ENCODE results near the gene CTTN.

CTTN gene

DNA sequence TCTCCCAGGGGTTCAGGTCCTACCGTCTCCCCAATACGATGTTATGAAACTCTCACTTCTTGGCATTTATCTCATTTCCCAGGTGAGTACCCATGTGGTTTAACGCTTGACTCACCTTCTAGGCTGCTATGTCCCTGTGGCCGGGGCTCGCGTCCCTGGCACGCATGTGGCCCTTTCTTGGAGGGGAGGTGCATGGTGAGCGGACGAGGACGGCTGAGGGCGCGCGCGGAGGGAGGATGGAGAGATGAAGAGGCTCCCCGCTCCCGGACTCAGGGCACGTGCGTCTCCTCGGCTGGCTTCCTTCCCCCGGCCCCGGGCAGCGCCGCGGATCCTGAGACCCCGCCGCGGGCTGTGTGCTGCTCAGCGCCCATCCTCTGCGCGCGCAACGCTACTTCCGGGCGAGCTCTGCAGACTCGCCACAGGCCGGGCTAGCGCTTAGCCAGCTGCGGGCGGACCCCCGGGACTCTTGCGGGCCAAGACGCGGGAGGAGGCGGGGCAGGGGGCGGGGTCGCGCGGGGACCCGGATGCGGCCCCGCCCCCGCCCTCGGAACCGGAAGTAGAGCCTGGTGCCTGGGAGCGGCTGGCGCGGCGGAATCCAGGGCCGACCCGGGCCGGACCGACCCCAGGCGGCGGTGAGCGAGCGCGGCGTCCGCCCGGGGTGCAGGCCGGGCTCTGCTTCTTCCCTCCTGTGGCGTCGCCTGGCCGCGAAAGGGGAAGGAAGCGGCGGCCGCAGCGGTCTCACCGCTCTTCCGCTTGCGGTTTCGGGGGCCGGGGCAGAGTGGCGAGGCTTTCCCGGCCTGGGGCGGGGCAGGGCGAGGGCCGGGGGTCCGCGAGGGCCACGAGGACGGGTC, at the start of gene CTTN:
Gene CTTN (plus strand): TSS at position 547 of the 851 bp plus-strand sequence. CDS start 8,769 bp downstream, outside the sequence.
- DNase-seq, result peak; percentile 88

DNA sequence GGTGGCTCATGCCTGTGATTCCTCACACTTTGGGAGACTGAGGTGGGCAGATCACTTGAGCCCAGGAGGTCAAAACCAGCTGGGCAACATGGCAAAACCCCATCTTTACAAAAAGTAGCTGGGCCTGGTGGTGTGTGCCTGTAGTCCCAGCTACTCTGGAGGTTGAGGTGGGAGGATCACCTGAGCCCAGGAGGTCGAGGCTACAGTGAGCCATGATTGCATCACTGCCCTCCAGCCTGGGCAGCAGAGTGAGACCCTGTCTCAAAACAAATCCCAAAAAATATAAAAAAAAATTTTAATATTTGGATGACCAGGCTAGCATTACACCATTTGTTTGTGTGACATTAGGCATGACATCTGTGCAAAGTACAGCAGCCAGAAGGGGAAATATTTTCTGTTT, 49.7 kb upstream of the CTTN start:
- DNase-seq, result no peak

DNA sequence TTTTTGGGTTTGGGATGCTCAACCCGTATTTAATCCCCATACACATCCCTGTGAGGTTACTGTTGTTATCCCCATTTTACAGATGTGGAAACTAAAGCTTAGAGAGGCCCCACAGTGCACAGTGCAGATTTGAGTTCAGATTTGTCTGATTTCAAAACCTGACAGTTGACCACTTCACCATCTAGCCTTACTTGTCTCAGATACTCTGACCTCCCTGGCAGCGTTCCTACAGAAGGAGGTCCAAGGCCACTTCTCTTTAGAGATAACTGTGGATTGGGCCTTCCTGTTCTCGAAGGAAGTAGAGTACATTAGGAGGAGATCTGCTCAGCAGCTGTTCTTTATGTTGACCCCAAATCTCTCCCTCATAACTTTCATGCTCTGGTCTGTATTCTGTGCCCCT, 46.7 kb upstream of the CTTN start:
- no peak for DNase-seq

DNA sequence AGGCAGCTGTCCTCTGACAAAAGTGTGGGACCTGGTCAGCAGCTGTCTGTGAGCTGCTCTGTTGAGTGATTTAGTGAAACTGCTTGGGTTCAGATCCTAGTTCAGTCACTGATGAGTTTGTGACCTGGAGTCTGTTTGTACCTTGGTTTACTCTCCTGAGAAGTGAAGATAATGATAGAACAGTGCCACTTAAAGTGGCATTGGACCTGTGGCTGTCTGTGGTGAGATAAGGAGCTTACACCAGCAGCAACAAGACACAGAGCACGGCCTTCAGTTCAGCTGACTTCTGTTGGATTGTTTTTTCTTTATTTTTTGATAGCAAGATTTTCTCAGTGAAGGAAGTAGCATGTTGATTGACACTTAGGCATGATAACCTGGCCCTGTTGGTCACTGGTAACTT, 46.2 kb upstream of the CTTN start:
- no peak for DNase-seq

DNA sequence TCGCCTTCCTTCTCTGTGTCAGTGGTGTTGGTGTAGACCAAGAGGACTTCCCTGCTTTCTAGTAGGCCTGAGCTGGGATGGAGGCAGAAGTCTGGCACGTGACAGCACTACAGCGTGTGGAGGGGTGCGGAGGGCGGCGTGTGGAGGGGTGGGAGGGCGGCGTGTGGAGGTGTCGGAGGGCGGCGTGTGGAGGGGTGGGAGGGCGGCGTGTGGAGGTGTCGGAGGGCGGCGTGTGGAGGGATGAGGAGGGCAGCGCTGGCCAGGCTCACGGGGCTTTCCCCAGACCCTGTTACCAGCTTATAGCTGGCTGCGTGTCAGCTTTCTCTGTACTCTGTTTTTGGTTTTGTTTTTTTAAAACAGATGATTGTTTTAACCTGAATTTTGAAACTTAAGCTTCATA, 45.7 kb upstream of the CTTN start:
- no peak for DNase-seq

DNA sequence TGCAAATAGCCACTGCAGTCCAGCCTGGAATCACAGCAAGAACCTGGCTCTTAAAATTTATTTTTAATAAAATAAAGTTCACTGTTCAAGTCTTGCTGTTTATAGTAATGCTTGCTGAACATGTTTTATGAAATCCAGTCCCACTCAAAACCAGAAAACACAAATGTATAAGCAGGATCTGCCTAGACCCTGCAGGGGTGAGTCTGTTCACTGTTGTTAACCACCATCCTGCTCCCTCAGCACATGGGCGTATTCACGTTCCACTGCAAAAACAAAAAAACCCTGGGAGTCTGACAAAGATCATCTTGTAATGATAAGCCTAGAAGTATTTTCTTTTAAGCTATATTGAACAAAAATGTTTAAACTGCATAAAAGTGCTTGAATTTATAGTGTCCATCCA, 45.0 kb upstream of the CTTN start:
- DNase-seq, result no peak

DNA sequence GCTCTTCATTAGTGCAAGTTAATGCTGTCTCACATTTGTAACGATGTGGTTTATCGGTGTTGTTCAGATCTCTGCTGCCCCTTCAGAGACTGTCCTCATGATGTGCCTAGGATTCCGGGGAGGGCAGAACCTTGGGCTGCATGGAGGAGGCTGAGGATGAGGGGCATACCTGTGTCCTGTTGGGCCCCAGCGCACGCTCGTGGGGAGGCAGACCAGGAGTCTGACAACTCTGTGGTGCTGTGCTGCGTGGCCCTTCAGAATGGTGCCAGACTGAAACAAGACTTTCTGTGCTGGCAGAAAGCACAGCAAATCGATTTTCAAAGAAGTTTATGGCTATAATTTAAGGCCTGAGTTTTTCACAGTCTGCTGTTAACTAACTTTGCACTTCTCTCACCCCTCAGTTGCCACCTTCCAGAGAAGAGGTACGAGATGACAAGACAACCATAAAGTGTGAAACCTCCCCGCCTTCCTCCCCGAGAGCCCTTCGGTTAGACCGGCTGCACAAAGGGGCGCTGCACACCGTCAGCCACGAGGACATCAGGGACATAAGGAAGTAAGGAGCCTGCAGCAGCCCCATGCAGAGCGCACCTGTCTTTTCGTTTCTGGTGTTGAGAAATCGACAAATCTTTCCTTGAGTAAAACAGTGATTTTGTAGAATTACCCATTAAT, 44.3 kb upstream of the CTTN start:
- DNase-seq, result no peak

DNA sequence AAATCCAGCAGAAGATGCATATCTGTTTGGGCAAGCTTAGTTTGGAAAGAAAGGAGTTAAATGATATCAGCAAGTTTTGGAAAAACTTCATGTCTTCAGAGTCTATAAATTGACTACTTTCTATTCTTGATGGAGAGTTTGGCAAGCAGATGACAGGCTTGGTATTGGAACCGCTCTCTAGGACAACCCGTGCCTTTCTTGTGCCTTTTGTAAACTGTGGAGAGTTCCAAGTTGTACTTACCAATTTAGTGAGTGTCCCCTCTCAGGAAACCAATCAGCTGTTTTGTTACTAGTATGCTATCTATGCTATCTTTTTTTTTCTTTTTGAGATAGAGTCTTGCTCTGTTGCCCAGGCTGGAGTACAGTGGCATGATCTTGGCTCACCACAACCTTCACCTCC, 43.7 kb upstream of the CTTN start:
- DNase-seq, result no peak

DNA sequence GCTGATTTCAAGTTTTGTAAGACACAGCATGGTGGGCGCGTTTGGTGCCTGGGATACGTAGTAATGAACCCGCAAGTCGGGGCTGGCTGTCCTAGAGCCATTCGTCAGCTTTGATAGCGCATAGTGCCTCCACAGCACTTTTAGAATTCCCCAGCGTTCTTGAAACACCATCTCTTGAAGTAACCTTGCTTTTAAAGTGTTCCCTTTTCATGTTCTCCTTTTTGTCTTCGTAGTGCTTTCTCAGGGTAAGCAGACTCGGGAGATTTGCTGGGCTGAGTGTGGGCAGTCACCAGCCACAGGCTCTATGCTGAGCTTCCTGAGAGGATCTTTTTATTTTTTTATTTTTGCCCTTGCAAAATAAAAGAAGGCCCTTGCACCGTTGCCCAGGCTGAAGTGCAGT, 39.6 kb upstream of the CTTN start:
- no peak for DNase-seq

DNA sequence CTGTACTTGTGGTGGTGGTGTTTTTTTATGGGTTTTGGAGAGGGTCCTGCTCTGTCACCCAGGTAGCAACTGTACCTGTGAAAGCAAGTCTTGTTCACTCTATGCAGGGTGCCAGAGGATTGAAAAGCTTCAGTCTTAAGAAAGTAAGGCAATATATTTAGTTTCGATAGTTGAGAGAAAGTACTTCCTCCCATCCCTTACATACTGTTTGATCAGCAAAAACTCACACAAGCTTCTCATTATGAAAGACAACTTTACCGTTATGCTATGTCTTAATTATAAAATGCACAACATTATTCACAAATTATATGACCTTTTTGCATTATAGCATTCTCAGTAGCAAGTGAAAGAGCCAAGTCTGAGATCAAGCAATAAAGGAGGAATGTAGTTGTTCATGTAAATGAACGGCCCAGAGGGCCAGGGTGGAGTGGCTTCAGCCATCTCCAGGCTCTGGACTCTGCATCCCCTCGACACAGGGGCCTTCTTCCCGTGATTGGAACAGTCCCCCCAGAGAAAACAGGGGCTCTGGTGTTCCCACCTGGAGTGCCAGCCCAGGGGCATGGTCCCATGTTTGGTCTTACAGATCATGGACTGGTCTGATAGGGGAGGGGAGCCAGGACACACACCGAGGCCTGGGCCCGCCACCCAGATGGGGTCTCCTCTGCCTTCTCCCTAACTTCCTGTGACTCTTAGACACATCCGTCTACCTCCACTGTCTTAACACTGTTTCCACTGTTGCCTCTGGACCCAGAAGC, 38.7 kb upstream of the CTTN start:
- no peak for DNase-seq

DNA sequence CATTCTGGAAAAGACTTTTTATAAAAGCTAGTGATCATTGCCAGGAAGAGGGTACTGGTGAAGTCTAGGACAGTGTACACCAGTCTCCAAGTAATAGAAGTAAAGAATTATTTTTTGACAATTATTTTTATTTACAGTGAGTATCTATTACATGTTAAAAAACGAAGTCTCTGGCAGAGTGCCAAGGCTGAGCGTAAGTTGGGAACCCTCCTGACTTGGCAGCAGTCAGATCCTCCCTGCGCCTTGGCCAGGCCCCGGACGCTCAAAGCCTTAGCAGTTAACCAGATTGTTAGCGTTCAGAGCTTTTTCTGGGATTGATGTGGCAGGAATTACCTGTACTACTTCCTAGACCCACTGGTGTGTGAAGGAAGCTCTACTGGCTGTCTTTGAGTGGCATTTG, 38.1 kb upstream of the CTTN start:
- DNase-seq, result no peak

DNA sequence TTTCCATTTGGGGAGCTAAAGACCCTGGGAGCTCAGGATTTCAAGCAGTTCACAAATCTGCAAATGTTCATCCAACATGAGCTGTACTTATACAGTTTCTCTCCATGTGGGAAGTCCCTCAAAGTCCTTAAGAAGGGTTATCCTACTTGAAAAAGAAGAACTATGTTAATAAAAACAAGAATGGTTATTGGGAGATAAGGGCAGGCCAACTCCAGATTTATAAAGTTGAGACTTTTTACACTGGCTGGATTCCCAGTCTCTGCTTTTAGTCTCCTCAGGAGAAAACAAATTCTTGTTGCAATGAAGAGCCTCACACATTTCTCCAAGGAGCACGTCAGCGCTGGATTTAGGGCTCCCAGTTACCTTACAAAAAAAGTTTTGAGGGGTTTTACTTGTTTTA, 34.2 kb upstream of the CTTN start:
- no peak for DNase-seq

DNA sequence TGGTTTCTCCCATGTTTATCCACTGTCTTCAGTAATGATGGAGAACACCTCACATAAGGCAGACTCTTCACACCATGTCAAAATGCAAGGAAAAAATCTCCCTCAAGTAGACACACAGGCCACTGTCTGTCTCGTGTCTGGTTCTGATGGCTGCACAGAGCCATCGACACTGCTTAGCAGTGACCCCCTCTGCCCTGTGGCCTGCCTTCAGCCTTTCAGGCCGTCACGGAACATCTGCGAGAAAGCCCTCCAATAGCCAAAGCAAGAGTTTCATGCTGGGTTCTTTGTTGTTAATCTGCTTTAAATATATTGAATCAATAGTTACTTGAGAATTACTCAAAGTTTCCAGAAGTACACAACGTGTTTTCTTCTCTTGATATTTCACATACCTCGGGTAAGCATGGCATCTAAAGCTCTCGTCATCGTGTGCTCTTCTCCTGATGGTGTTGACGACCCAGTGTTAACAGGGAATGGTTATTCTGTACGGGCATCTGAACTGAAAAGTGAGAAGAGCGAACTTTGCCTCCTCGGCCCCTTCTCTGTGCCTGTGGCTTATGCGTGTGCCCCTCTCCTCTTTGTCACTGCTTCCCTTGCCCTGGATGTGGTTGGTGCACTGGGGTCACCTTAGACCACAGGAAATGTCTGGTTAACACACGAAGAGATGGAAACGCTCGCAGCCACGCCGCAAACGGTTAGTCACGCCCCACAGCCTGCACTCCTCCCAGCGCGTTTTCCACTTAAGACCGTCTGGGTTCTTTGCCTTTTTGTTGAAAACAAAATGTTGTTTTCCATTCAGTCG, 33.4 kb upstream of the CTTN start:
- peak; percentile 86 for DNase-seq

DNA sequence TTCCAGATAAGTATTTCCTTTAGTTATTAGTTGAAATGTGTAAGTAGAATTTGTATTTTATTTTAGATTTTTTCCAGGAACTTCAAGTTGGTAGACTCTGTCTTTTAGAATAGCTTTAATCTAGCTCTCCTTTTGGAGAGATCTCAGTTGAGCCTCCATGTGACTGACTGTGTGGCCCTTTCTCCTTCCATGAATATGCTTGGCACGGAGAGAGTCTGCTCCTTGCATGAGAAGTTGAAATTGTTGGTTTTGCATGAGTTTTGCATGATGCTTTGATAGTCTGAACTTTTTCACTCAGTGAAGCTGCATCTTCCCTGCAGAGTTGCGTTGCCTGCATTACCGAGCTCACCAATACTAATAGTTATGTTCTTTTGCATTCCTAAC, 32.8 kb upstream of the CTTN start:
- peak; percentile 38 for DNase-seq

DNA sequence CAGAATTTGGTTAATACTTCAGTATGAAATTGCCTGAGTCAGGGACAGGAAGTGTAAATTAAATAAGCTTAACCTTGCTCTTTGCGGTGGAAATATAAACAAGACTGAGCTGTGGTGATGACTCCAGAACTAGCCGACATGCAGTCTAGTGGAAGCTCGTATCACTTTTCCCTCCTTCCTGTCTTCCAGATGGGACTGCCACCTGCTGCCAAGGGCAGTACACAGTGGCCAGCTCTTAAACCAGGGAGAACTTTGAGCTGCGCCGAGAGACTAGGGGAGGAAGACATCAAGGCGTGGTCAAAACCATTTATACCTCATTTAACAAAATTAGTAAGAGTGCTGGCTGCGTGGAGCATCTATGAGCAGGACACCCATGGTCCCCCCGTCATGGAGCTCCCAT, 31.3 kb upstream of the CTTN start:
- DNase-seq, result peak; percentile 36

DNA sequence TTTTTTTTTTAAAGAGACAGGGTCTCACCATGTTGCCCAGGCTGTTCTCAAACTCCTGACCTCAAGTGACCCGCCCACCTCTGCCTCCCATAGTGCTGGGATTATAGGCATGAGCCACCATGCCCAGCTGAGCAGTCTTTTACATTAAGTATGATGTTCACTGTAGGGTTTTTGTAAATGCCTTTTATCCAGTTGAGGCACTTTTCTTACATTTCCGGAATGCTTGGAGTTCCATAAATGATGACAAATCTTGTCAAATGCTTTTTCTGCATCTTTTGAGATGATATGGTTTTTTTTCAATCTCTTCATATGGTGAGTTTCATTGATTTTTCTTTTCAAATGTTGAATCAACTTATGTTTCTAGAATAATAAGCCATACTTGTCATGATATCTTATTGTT, 29.4 kb upstream of the CTTN start:
- peak; percentile 15 for DNase-seq

DNA sequence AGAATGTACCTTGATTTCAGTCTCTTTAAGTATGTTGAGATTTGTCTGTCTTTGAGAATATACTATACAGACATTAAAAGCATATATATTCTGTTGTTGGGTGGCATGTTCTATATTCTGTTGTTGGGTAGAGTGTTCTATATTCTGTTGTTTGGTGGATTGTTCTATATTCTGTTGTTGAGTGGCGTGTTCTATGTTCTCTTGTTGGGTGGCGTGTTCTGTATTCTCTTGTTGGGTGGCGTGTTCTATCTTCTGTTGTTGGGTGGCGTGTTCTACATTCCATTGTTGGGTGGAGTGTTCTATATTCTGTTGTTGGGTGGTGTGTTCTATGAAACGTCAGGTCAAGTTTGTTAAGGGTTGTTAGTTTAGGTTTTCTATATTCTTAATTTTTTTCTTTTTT, 27.1 kb upstream of the CTTN start:
- DNase-seq, result no peak

DNA sequence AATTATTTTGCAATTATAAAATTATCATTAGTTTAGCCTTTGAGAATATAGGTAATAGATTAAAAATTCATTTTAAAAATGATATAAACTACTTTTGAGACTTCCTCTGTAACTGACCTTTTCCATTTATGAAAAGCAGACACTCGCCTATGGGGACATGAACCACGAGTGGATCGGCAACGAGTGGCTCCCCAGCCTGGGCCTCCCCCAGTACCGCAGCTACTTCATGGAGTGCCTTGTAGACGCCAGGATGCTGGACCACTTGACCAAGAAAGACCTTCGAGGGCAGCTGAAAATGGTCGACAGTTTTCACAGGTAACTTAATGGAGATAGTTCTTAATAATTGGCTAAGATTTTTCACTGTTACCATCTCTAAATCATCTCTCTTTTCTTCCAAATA, 26.3 kb upstream of the CTTN start:
- no peak for DNase-seq

DNA sequence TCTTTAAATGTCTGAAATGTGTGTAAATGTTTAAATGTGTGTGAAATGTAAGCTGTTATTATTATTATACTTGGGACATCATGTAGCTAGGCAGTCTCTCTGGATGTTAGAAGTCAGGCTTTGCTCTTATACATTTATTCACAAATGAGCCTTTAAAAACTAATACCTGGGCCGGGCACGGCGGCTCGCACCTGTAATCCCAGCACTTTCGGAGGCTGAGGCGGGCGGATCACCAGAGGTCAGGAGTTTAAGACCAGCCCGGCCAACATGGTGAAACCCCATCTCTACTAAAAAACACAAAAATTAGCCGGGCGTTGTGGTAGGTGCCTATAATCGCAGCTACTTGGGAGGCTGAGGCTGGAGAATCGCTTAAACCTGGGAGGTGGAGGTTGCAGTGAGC, 21.7 kb upstream of the CTTN start:
- no peak for DNase-seq

DNA sequence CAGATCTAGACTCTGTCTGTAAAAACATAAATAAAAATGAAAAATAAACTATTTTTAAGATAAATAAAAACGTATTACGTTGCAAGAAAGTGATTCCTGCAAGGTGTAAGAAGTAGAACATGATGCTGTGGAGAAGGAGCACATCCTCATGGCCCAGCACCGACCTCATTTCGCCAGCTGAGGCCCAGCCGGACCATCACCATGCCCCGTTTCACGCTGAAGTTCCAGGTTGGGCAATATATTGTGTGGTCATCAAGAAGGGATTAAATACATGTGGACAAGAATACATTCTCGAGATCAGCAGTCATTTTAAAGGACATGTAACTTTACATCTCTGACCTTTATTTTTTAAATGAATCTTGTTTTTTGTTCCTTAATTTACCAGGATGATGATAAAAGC, 20.7 kb upstream of the CTTN start:
- DNase-seq, result no peak

DNA sequence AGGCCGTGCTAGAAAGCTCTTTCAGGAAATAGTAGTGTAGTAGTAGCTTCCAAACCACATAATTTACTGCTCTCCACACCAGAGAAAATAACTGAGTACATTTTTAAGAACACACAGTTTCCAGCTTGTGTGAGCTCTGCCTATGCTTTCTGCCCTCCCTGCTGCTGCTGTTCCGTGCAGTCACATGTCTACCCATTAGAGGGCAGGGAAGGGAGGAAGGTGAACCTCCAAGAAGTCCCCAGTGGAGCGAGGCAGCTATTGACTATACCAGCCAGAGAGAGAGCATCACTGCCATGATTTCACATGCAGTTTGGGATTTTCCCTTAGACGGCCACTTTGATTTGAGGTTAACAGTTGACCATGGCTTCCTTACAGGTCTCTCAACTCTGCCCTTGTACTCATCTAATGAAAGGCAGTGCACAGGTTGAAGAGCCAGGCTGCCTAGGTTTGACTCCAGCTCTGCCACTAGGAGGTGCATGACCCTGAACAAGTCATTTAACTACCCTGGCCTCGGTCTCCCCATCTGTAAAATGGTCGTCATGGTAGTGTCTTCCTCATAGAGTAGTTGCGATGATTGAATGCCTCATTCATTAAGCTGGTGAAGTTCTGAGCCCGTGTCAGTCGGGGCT, 19.7 kb upstream of the CTTN start:
- no peak for DNase-seq

DNA sequence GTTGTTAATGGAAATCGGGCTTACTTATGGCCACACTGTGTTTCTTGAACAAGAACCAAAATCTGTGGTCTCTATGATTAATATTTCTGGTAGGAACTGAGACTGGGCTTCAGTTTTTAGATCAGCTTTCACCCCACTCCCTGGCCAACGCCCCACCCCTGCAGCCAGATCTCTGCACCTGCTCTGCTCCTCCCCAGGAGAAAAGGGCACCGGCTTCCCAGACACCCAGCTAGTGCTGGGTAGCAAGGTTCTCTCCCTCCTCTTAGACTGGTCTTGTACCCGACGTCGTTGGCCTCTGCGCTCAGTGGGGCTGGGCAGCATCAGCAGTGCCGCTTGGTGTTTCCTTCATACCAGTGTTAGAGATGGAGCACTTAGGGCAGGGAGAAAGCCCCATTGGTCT, 17.0 kb upstream of the CTTN start:
- DNase-seq, result no peak
